ENCODE data around the gene SPRY4.

The SPRY4 gene

DNA sequence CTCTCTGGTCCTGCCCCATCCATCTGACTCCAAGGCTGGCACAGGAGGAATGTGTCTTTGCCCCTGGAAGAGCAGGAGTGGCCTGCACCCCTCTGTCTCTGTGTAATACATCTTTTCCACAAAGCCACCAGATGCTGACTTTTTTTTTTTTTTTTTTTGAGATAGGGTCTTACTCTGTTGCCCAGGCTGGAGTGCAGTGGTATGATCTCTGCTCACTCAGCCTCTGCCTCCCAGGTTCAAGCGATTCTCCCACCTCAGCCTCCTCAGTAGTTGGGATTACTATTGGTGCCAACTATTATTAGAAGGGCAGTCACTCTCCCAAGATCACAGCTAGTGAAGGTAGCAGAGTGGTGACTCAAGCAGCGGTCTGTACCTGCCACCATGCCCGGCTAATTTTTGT is 19.6 kb downstream of the SPRY4 start:
- no peak overlapping the region for H3K4me3 ChIP-seq (ENCODE audit: low read depth, low read length)
- no peak for DNase-seq (ENCODE audit: low read depth)
- TF ChIP-seq POLR2A (IDR thresholded peaks at IDR 0.05; ENCODE audit: extremely low read depth, insufficient read length), result no peak
- TF ChIP-seq, protein P1, sequence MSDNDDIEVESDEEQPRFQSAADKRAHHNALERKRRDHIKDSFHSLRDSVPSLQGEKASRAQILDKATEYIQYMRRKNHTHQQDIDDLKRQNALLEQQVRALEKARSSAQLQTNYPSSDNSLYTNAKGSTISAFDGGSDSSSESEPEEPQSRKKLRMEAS (IDR thresholded peaks at IDR 0.05; ENCODE audit: low read depth, low read length), result no peak
- TF ChIP-seq, protein P2, sequence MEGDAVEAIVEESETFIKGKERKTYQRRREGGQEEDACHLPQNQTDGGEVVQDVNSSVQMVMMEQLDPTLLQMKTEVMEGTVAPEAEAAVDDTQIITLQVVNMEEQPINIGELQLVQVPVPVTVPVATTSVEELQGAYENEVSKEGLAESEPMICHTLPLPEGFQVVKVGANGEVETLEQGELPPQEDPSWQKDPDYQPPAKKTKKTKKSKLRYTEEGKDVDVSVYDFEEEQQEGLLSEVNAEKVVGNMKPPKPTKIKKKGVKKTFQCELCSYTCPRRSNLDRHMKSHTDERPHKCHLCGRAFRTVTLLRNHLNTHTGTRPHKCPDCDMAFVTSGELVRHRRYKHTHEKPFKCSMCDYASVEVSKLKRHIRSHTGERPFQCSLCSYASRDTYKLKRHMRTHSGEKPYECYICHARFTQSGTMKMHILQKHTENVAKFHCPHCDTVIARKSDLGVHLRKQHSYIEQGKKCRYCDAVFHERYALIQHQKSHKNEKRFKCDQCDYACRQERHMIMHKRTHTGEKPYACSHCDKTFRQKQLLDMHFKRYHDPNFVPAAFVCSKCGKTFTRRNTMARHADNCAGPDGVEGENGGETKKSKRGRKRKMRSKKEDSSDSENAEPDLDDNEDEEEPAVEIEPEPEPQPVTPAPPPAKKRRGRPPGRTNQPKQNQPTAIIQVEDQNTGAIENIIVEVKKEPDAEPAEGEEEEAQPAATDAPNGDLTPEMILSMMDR (IDR thresholded peaks at IDR 0.05; ENCODE audit: low read depth, low read length), result no peak
- TF ChIP-seq MYC (IDR thresholded peaks at IDR 0.05; ENCODE audit: low read depth, low read length), result no peak

DNA sequence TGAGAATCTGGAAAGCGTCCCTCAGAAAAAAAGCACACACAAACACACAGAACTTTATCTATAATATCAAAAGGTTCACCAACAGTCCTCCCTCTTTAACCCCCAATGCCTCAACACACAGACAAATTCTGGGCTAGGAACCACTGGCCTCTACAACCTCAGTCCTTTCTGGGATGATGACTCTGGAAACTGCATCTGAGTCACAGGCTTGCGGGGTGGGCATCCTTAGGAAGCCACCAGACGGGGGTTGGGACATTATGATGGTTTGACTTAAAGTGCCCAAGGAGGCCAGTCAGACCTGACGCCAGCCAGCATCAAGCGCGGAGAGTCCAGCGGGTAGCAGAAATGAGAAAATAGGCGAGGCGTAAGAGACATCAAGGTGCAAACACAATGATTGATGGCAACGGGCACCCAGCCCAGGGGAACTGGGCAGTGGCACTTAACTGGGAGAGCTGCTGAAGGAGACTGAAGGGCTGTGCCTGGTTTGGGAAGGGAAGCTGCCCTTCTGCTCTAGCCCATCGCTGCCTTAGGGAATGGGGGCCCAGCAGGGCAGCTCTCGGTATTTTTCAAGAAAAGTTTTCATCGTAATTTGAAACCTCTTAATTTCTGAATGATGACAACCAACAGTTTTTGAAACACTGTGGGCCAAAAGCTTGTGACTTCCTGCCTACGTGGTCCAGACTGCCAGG is 20.7 kb downstream of the SPRY4 start:
- DNase-seq (ENCODE audit: low read depth), result no peak
- TF ChIP-seq POLR2A (IDR thresholded peaks at IDR 0.05; ENCODE audit: extremely low read depth, insufficient read length) (no peak), MYC (IDR thresholded peaks at IDR 0.05; ENCODE audit: low read depth, low read length) (no peak)
- TF ChIP-seq, protein P1 (IDR thresholded peaks at IDR 0.05; ENCODE audit: low read depth, low read length), result no peak
- TF ChIP-seq, protein P2 (IDR thresholded peaks at IDR 0.05; ENCODE audit: low read depth, low read length), result no peak
- no peak overlapping the region for H3K4me3 ChIP-seq (ENCODE audit: low read depth, low read length)

DNA sequence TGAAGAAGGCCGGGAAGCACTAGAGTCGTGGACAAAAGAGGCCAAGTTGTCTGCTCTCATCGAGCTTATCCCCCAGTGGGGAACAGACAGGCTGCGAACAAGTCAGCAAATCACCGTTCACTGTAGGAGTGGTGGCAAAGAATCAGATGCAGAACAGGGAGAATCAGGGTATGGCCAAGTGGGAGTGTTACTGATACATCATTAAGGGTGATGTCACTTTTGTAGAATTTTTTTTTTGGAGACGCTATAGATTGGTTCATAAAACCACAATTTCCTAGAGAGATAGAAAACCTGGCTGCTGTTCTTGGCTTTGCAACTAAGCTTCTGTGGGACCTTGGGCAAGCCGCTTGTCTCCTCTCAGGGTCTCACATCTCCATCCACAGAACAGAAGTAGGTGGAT is 21.3 kb downstream of the SPRY4 start:
- H3K4me3 ChIP-seq (ENCODE audit: low read depth, low read length), result no peak overlapping the region
- no peak for DNase-seq (ENCODE audit: low read depth)
- TF ChIP-seq, protein P1 (IDR thresholded peaks at IDR 0.05; ENCODE audit: low read depth, low read length), result no peak
- TF ChIP-seq POLR2A (IDR thresholded peaks at IDR 0.05; ENCODE audit: extremely low read depth, insufficient read length) (no peak), MYC (IDR thresholded peaks at IDR 0.05; ENCODE audit: low read depth, low read length) (no peak)
- TF ChIP-seq, protein P2 (IDR thresholded peaks at IDR 0.05; ENCODE audit: low read depth, low read length), result no peak

DNA sequence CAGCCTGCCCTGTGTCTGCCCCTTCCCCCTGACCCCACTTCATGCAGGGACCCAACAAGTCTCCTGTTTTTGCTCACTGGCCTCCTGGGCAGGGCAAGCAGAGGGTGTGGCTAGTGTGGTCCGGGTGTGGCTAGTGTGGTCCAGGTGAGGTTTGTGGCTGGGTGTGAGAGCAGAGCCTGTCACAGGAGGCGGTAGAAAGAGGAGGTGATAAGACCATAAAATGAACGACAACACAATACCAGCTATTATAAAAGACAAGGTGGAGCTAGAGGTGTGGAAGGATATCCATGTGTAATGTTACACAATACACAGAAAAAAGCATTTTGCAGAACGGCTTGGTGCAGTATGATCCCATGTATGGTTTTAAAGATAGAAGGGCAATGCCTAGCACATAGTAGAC is 23.3 kb downstream of the SPRY4 start:
- TF ChIP-seq MYC (IDR thresholded peaks at IDR 0.05; ENCODE audit: low read depth, low read length) (no peak), POLR2A (IDR thresholded peaks at IDR 0.05; ENCODE audit: extremely low read depth, insufficient read length) (no peak)
- TF ChIP-seq, protein P1 (IDR thresholded peaks at IDR 0.05; ENCODE audit: low read depth, low read length), result no peak
- TF ChIP-seq, protein P2 (IDR thresholded peaks at IDR 0.05; ENCODE audit: low read depth, low read length), result no peak
- DNase-seq (ENCODE audit: low read depth), result no peak
- H3K4me3 ChIP-seq (ENCODE audit: low read depth, low read length), result no peak overlapping the region

DNA sequence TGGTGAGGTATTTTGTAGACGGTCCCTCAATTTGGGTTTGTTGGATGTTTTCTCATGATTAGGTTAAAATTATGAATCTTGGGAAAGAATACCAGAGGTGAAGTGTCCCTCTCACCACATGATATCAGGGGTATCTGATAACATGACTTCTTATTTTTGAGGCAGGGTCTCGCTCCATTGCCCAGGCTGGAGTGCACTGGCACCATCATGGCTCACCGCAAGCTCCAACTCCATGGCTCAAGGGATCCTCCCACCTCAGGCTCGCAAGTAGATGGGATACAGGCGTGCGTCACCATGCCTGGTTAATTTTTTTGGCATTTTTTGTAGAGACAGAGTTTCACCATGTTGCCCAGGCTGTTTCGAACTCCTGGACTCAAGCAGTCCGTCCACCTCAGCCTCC is 24.1 kb downstream of the SPRY4 start:
- no peak overlapping the region for H3K4me3 ChIP-seq (ENCODE audit: low read depth, low read length)
- DNase-seq (ENCODE audit: low read depth), result no peak
- TF ChIP-seq MYC (IDR thresholded peaks at IDR 0.05; ENCODE audit: low read depth, low read length), result no peak
- TF ChIP-seq, protein P1 (IDR thresholded peaks at IDR 0.05; ENCODE audit: low read depth, low read length), result no peak
- TF ChIP-seq POLR2A (IDR thresholded peaks at IDR 0.05; ENCODE audit: extremely low read depth, insufficient read length), result no peak
- TF ChIP-seq, protein P2 (IDR thresholded peaks at IDR 0.05; ENCODE audit: low read depth, low read length), result no peak
